ENCODE measurements around the gene CCNC. TPM values are rescaled to one million over a fixed set of nuclear protein-coding genes. Genes with fewer than 3 reads are reported as not detected.

The CCNC gene
- polyA plus RNA-seq, 2 of the 4 experiments (the other 2 are of a cell fraction) = 43.6 to 60.3 TPM

DNA sequence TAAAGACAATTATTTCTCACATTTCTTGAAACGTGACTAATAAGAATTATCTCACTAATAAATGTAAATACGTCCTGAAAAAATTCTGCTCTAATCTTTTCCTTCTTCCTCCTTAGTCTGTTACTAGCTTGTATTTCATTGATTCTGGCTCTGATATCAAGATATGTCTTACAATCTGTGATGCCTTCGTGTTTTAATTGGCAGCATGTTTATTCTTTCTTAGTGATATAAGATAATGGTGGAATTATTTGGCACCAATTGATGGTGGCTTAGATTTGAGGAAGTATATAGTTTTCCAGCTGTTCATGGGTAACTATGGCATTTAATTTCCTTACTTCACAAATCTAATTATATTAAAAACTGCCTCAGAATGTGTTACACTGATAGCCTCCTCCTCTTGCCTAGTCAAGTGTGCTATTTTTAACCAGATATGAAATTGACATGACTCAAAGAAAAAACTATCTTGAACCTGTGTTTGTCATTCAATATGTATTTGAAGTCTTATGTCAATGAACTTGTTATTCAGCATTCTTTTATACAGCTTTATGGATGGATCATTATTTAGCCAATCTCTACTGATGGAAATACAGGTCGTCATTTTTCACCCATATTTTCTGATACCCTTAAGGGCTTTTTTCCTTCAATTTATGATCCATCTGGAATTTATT is 5.3 kb downstream of the CCNC start:
- H3K27ac ChIP-seq = no peak overlapping the region
- ATAC-seq (no peak), FAIRE-seq (no peak), DNase-seq (ENCODE audit: low read depth in 1 of 2, low spot score in 1 of 2) (no peak)
- H3K4me3 ChIP-seq = no peak overlapping the region
- H3K4me1 ChIP-seq = peaks cover 16% of the 10 kb centered on the region
- TF ChIP-seq, protein P1, sequence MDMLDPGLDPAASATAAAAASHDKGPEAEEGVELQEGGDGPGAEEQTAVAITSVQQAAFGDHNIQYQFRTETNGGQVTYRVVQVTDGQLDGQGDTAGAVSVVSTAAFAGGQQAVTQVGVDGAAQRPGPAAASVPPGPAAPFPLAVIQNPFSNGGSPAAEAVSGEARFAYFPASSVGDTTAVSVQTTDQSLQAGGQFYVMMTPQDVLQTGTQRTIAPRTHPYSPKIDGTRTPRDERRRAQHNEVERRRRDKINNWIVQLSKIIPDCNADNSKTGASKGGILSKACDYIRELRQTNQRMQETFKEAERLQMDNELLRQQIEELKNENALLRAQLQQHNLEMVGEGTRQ (IDR thresholded peaks at IDR 0.05) = no peak
- TF ChIP-seq, protein P2, sequence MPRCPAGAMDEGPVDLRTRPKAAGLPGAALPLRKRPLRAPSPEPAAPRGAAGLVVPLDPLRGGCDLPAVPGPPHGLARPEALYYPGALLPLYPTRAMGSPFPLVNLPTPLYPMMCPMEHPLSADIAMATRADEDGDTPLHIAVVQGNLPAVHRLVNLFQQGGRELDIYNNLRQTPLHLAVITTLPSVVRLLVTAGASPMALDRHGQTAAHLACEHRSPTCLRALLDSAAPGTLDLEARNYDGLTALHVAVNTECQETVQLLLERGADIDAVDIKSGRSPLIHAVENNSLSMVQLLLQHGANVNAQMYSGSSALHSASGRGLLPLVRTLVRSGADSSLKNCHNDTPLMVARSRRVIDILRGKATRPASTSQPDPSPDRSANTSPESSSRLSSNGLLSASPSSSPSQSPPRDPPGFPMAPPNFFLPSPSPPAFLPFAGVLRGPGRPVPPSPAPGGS (IDR thresholded peaks at IDR 0.05) = no peak
- TF ChIP-seq RNF2 (IDR thresholded peaks at IDR 0.05; ENCODE audit: borderline replicate concordance, low read depth) (no peak), ZNF302 (CRISPR knock-in tag; IDR thresholded peaks at IDR 0.05) (no peak), HDAC2 (IDR thresholded peaks at IDR 0.05) (no peak), ESRRA (IDR thresholded peaks at IDR 0.05; ENCODE audit: borderline replicate concordance, low read length) (no peak), EHMT2 (IDR thresholded peaks at IDR 0.05; ENCODE audit: low read depth) (no peak), BHLHE40 (IDR thresholded peaks at IDR 0.05; ENCODE audit: low read depth, low read length) (no peak), RARB (CRISPR knock-in tag; IDR thresholded peaks at IDR 0.05) (no peak), MAFK (IDR thresholded peaks at IDR 0.05; ENCODE audit: partially characterized antibody) (no peak), CBX2 (IDR thresholded peaks at IDR 0.05; ENCODE audit: borderline replicate concordance, low read depth) (no peak), SMC3 (IDR thresholded peaks at IDR 0.05) (no peak), HOXB13 (CRISPR knock-in tag; IDR thresholded peaks at IDR 0.05; ENCODE audit: low read depth) (no peak), RCOR1 (IDR thresholded peaks at IDR 0.05; ENCODE audit: low read depth, low read length) (no peak), EHF (CRISPR knock-in tag; IDR thresholded peaks at IDR 0.05) (no peak), ZSCAN20 (CRISPR knock-in tag; IDR thresholded peaks at IDR 0.05) (no peak), FOXS1 (CRISPR knock-in tag; IDR thresholded peaks at IDR 0.05) (no peak)
- TF ChIP-seq, protein P3, sequence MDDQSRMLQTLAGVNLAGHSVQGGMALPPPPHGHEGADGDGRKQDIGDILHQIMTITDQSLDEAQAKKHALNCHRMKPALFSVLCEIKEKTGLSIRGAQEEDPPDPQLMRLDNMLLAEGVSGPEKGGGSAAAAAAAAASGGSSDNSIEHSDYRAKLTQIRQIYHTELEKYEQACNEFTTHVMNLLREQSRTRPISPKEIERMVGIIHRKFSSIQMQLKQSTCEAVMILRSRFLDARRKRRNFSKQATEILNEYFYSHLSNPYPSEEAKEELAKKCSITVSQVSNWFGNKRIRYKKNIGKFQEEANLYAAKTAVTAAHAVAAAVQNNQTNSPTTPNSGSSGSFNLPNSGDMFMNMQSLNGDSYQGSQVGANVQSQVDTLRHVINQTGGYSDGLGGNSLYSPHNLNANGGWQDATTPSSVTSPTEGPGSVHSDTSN (IDR thresholded peaks at IDR 0.05) = no peak
- H3K4me2 ChIP-seq = no peak overlapping the region
- ChIA-PET CTCF (no interaction called here), POLR2A (no interaction called here)
- H3K9me3 ChIP-seq = no peaks in the 10 kb centered on the region
- 73% methylated on average over 4 of the region's 4 CpGs for WGBS (ENCODE audit: missing lambda C conversion rate)

DNA sequence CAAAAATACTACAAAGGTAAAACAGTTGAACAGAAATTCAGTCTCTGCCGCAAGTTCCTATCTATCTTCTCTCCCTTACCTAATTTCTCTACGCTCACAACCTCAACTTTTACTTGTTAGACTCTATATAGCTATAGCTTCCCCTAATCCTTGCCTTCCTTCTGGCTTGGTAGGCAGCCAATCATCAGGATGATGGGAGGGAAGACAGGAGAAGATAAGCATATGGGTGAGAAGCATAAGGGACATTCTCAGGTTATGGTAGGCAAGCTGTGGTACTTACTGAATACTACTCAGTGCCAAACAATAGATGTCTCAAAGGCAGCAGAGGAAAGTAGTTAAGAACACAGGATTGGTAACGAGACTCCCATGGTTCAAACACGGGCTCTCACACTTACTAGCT is 7.8 kb downstream of the CCNC start:
- ChIA-PET POLR2A (no interaction called here), CTCF (interaction anchor here (1.0 kb wide), 1 partner anchor 28 kb away, joined by 4 read pairs; no protein-coding TSS in a partner anchor)
- Histone ChIP-seq H3K27ac (no peak overlapping the region), H3K4me1 (no peaks in the 10 kb centered on the region), H3K4me2 (no peak overlapping the region), H3K4me3 (no peak overlapping the region), H3K9me3 (no peaks in the 10 kb centered on the region)
- ATAC-seq (no peak), DNase-seq (ENCODE audit: low read depth in 1 of 2, low spot score in 1 of 2) (no peak), FAIRE-seq (no peak)
- TF ChIP-seq, protein P4, sequence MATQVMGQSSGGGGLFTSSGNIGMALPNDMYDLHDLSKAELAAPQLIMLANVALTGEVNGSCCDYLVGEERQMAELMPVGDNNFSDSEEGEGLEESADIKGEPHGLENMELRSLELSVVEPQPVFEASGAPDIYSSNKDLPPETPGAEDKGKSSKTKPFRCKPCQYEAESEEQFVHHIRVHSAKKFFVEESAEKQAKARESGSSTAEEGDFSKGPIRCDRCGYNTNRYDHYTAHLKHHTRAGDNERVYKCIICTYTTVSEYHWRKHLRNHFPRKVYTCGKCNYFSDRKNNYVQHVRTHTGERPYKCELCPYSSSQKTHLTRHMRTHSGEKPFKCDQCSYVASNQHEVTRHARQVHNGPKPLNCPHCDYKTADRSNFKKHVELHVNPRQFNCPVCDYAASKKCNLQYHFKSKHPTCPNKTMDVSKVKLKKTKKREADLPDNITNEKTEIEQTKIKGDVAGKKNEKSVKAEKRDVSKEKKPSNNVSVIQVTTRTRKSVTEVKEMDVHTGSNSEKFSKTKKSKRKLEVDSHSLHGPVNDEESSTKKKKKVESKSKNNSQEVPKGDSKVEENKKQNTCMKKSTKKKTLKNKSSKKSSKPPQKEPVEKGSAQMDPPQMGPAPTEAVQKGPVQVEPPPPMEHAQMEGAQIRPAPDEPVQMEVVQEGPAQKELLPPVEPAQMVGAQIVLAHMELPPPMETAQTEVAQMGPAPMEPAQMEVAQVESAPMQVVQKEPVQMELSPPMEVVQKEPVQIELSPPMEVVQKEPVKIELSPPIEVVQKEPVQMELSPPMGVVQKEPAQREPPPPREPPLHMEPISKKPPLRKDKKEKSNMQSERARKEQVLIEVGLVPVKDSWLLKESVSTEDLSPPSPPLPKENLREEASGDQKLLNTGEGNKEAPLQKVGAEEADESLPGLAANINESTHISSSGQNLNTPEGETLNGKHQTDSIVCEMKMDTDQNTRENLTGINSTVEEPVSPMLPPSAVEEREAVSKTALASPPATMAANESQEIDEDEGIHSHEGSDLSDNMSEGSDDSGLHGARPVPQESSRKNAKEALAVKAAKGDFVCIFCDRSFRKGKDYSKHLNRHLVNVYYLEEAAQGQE (IDR thresholded peaks at IDR 0.05) = no peak
- TF ChIP-seq NPAS2 (CRISPR knock-in tag; IDR thresholded peaks at IDR 0.05; ENCODE audit: borderline replicate concordance) (no peak), RCOR1 (IDR thresholded peaks at IDR 0.05; ENCODE audit: low read depth, low read length) (no peak), NR3C1 (IDR thresholded peaks at IDR 0.05) (no peak), POLR2A (IDR thresholded peaks at IDR 0.05; ENCODE audit: low read length) (no peak), MYC (IDR thresholded peaks at IDR 0.05; ENCODE audit: borderline replicate concordance, low read length) (no peak), SREBF2 (IDR thresholded peaks at IDR 0.05) (no peak), ESRRA (IDR thresholded peaks at IDR 0.05; ENCODE audit: borderline replicate concordance, low read length) (no peak), HDAC2 (IDR thresholded peaks at IDR 0.05) (no peak), RFX5 (IDR thresholded peaks at IDR 0.05) (no peak), NFE2L2 (conservative IDR thresholded peaks at IDR 0.05; ENCODE audit: low read length) (no peak), ZSCAN20 (CRISPR knock-in tag; IDR thresholded peaks at IDR 0.05) (no peak)
- TF ChIP-seq, protein P3 (IDR thresholded peaks at IDR 0.05) = no peak
- WGBS (ENCODE audit: missing lambda C conversion rate) = 93% methylated on average over 4 of the region's 4 CpGs
